ENCODE results near the gene TEDC1. TPM values are rescaled to one million over a fixed set of nuclear protein-coding genes. Genes with fewer than 3 reads are reported as not detected.

The TEDC1 gene
- total RNA-seq, 1 experiment from 2014 or later = 17.6 TPM

- no peak overlapping the region for H3K27ac Mint-ChIP-seq (ENCODE audit: low read depth, unreplicated experiment)
- peaks cover 7% of the 10 kb centered on the region for H3K36me3 Mint-ChIP-seq (ENCODE audit: insufficient read depth, unreplicated experiment)
- no peak for TF ChIP-seq CTCF (IDR thresholded peaks at IDR 0.05; ENCODE audit: unreplicated experiment)
- CTCF ChIA-PET = interaction anchor here (0.5 to 2.5 kb wide), 21 partner anchors 8 to 1735 kb away, joined by 3 to 45 read pairs (median 4); no protein-coding TSS in a partner anchor
- DNase-seq (ENCODE audit: unreplicated experiment) = no peak
- no peaks in the 10 kb centered on the region for H3K27me3 Mint-ChIP-seq (ENCODE audit: insufficient read depth, unreplicated experiment)
- POLR2A ChIA-PET = interaction anchor here (0.6 to 1.8 kb wide), 9 partner anchors 8 to 397 kb away, joined by 3 to 30 read pairs (median 4); partner anchors contain the start of gene TEX22
- intact Hi-C loops (cut with micrococcal nuclease) = no loop called here
- H3K4me3 Mint-ChIP-seq (ENCODE audit: unreplicated experiment) = peak overlapping the region; percentile 78
- no TSS peak for BruUV-seq (replicated peaks)
- H3K9me3 Mint-ChIP-seq (ENCODE audit: unreplicated experiment) = no peaks in the 10 kb centered on the region
- peaks cover 11% of the 10 kb centered on the region for H3K4me1 Mint-ChIP-seq (ENCODE audit: insufficient read depth, unreplicated experiment)
These were observed 2.1 kb upstream of the TEDC1 start for GRCh38 chr14:105488781-105489541.

- H3K4me3 Mint-ChIP-seq (ENCODE audit: unreplicated experiment) = peak overlapping the region; percentile 78
- no peaks in the 10 kb centered on the region for H3K27me3 Mint-ChIP-seq (ENCODE audit: insufficient read depth, unreplicated experiment)
- intact Hi-C loops (cut with micrococcal nuclease) = loop anchor here (1.0 to 2.0 kb wide), 4 partner anchors 8 to 118 kb away; no protein-coding TSS in a partner anchor
- H3K27ac Mint-ChIP-seq (ENCODE audit: low read depth, unreplicated experiment) = peak overlapping the region; percentile 79
- TF ChIP-seq CTCF (IDR thresholded peaks at IDR 0.05; ENCODE audit: unreplicated experiment) = peak; percentile 61
- ChIA-PET POLR2A (interaction anchor here (0.6 to 1.8 kb wide), 11 partner anchors 8 to 398 kb away, joined by 3 to 30 read pairs (median 4); partner anchors contain the start of genes PACS2 and TEX22), CTCF (interaction anchor here (0.5 to 2.5 kb wide), 29 partner anchors 8 to 1736 kb away, joined by 3 to 45 read pairs (median 4); partner anchors contain the start of gene PACS2)
- peak; percentile 88 for DNase-seq (ENCODE audit: unreplicated experiment)
- peaks cover 5% of the 10 kb centered on the region for H3K4me1 Mint-ChIP-seq (ENCODE audit: insufficient read depth, unreplicated experiment)
- no peaks in the 10 kb centered on the region for H3K9me3 Mint-ChIP-seq (ENCODE audit: unreplicated experiment)
- peaks cover 7% of the 10 kb centered on the region for H3K36me3 Mint-ChIP-seq (ENCODE audit: insufficient read depth, unreplicated experiment)
- BruUV-seq (replicated peaks) = no TSS peak
These were observed 1.3 kb upstream of the TEDC1 start for GRCh38 chr14:105489542-105490266.

- no TSS peak for BruUV-seq (replicated peaks)
- peaks cover 12% of the 10 kb centered on the region for H3K36me3 Mint-ChIP-seq (ENCODE audit: insufficient read depth, unreplicated experiment)
- no peak for DNase-seq (ENCODE audit: unreplicated experiment)
- H3K4me3 Mint-ChIP-seq (ENCODE audit: unreplicated experiment) = peak overlapping the region; percentile 78
- peak overlapping the region; percentile 79 for H3K27ac Mint-ChIP-seq (ENCODE audit: low read depth, unreplicated experiment)
- no peaks in the 10 kb centered on the region for H3K9me3 Mint-ChIP-seq (ENCODE audit: unreplicated experiment)
- ChIA-PET POLR2A (interaction anchor here (0.6 to 1.8 kb wide), 10 partner anchors 9 to 401 kb away, joined by 3 to 30 read pairs (median 4); partner anchors contain the start of genes PACS2 and TEX22), CTCF (interaction anchor here (0.6 to 2.5 kb wide), 23 partner anchors 9 to 392 kb away, joined by 3 to 45 read pairs (median 4); partner anchors contain the start of gene PACS2)
- peaks cover 5% of the 10 kb centered on the region for H3K4me1 Mint-ChIP-seq (ENCODE audit: insufficient read depth, unreplicated experiment)
- intact Hi-C loops (cut with micrococcal nuclease) = loop anchor here (1.0 to 2.0 kb wide), 4 partner anchors 9 to 119 kb away; no protein-coding TSS in a partner anchor
- no peak for TF ChIP-seq CTCF (IDR thresholded peaks at IDR 0.05; ENCODE audit: unreplicated experiment)
- no peaks in the 10 kb centered on the region for H3K27me3 Mint-ChIP-seq (ENCODE audit: insufficient read depth, unreplicated experiment)
These were observed 827 bp upstream of the TEDC1 start for GRCh38 chr14:105490267-105490571.
